Measurements from ENCODE around the gene ARNT2. TPM values are rescaled to one million over a fixed set of nuclear protein-coding genes. Genes with fewer than 3 reads are reported as not detected.

Gene ARNT2
- total RNA-seq, 1 experiment from 2014 or later, result not detected

- DNase-seq (ENCODE audit: low spot score), result peak; percentile 64
- in situ Hi-C loops (cut with HindIII; ENCODE audit: low sequenced_read_pairs), result no loop called here
These were observed 76.1 kb downstream of the ARNT2 start for GRCh38 chr15:80480171-80480811.

GRCh38 chr15:80480909-80481308 is 76.7 kb downstream of the ARNT2 start:
- DNase-seq (ENCODE audit: low spot score), result peak; percentile 68
- in situ Hi-C loops (cut with HindIII; ENCODE audit: low sequenced_read_pairs), result no loop called here

- DNase-seq (ENCODE audit: low spot score), result no peak
These were observed 78.5 kb downstream of the ARNT2 start for GRCh38 chr15:80482696-80483095.

GRCh38 chr15:80483725-80484161 is 79.6 kb downstream of the ARNT2 start:
- in situ Hi-C loops (cut with HindIII; ENCODE audit: low sequenced_read_pairs), result no loop called here
- DNase-seq (ENCODE audit: low spot score), result no peak

More at GRCh38 chr15:80482696-80483095, 78.5 kb downstream of the ARNT2 start:
- in situ Hi-C loops (cut with HindIII; ENCODE audit: low sequenced_read_pairs), result no loop called here

DNA sequence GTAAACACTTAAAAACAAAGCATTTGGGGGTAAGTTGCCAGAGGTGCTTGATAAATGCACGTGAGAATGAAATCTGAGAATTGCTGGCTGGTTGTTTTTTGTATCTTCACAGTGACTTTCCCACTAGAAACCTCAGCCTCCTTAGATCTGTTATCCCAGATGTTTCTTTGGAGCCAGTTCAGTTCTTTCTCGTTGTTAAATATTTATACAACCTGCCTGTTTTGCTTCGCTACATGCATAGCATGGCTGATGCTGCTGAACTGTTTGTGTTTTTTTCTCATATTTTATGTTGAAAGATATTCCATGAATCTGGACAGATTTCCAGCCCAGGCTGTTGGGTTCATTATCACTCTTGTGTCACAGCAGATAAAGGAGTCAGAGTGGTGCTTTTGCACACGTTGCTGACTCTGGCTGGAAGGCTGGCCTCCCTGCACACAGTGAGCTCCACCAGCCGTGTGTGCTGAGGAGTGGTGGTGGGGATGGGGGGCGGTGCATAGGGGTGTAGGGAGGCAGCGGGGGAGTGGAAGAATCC is 80.2 kb downstream of the ARNT2 start:
- no peak for DNase-seq (ENCODE audit: low spot score)
- in situ Hi-C loops (cut with HindIII; ENCODE audit: low sequenced_read_pairs), result no loop called here

- no peak for DNase-seq (ENCODE audit: low spot score)
- in situ Hi-C loops (cut with HindIII; ENCODE audit: low sequenced_read_pairs), result no loop called here
These were observed 81.4 kb downstream of the ARNT2 start for GRCh38 chr15:80485370-80486164.

- DNase-seq (ENCODE audit: low spot score), result no peak
- in situ Hi-C loops (cut with HindIII; ENCODE audit: low sequenced_read_pairs), result no loop called here
These were observed 83.7 kb downstream of the ARNT2 start for GRCh38 chr15:80487839-80488390.

GRCh38 chr15:80489030-80489594 is 84.9 kb downstream of the ARNT2 start:
- in situ Hi-C loops (cut with HindIII; ENCODE audit: low sequenced_read_pairs), result no loop called here
- DNase-seq (ENCODE audit: low spot score), result no peak

DNA sequence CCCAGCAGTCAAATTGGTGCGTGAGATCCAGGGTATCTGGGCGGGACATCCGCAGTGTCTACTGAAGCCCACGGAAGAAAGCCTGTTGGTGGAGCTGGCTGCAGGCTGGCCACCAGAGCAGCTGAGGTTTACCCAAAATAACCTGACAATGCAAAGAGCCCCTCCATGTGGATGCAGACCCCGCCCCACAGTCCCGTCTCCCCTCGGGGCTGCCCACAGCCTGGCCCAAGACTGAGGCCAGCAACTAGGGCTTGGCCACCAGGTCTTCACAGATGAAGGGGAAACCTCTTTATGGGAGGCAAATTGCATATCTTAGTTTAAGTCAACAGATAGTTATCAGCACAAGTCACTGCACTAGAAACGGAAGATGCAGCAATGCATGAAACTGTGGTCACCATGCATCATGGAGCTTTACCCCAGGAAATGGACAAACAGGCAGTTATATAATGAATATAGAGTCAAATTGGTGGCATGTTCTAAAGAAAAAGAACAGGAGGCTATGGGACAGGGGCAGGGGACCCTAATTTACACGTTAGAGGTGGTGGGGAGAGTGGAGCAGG is 86.3 kb downstream of the ARNT2 start:
- no peak for DNase-seq (ENCODE audit: low spot score)
- in situ Hi-C loops (cut with HindIII; ENCODE audit: low sequenced_read_pairs), result no loop called here

DNA sequence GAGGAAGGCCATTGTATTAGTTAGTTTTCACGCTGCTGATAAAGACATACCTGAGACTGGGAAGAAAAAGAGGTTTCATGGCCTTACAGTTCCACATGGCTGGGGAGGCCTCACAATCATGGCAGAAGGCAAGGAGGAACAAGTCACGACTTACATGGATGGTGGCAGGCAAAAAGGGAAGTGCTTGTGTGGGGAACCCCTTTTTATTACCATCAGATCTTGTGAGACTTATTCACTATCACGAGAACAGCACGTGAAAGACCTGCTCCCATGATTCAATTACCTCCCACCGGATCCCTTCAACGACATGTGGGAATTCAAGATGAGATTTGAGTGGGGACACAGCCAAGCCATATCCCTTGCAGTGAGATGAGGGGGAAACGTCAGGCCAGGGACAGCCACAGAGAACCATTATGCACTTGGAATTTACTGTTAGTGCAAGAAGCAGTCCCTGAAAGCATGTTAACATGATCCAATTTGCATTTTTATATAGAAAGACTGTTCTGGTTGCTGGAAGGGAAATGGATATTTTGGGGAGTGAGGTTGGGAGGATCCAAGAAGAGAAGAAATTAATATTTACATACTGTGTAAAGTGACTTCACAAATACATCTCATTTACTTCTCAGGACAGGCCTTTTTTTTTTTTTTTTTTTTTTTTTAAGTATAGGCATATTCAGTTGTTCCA is 87.1 kb downstream of the ARNT2 start:
- in situ Hi-C loops (cut with HindIII; ENCODE audit: low sequenced_read_pairs), result no loop called here

DNA sequence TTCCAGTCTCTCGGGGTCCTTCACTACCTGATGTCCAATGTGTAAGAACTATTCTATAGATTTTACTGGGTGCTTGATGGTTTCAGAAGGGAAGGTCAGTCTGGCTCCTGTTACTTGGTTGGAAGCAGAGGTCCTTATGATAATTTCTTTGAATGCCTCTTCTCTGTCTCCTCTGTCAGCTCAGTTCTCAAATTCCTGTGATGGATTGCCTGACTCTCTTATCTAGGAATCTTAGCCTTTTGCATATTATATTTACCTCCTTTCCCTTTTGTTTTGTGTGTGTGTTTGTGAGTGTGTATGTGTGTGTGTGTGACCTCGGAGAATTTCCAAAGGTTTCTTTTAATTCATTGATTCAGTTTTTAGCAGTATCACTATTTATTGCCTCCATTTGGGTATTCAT is 88.2 kb downstream of the ARNT2 start:
- DNase-seq (ENCODE audit: low spot score), result no peak
- in situ Hi-C loops (cut with HindIII; ENCODE audit: low sequenced_read_pairs), result no loop called here

More for the DNA sequence above, 87.1 kb downstream of the ARNT2 start:
- no peak for DNase-seq (ENCODE audit: low spot score)

GRCh38 chr15:80492874-80493273 is 88.7 kb downstream of the ARNT2 start:
- DNase-seq (ENCODE audit: low spot score), result no peak
- in situ Hi-C loops (cut with HindIII; ENCODE audit: low sequenced_read_pairs), result no loop called here

- in situ Hi-C loops (cut with HindIII; ENCODE audit: low sequenced_read_pairs), result no loop called here
- DNase-seq (ENCODE audit: low spot score), result no peak
These were observed 90.2 kb downstream of the ARNT2 start for GRCh38 chr15:80494351-80494751.

DNA sequence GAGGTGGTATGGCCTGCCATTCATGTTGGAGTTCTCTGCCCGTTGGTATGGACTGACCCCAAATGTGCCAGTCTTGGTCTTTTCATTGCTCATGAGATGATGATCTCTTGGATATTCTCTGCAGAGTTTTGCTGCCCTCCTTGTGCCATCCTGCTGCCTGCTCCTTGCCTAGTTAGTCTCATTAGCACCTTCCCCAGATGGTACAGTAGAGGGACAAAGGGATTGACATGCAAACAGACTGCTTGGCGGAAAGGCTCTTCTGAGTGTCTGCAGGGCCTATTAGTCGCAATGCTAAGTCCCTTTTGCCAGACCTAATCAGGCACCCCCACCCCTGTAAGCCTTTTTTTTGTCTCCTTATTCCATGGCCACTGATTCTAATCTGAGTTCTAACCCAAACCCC is 90.6 kb downstream of the ARNT2 start:
- in situ Hi-C loops (cut with HindIII; ENCODE audit: low sequenced_read_pairs), result no loop called here
- DNase-seq (ENCODE audit: low spot score), result no peak

DNA sequence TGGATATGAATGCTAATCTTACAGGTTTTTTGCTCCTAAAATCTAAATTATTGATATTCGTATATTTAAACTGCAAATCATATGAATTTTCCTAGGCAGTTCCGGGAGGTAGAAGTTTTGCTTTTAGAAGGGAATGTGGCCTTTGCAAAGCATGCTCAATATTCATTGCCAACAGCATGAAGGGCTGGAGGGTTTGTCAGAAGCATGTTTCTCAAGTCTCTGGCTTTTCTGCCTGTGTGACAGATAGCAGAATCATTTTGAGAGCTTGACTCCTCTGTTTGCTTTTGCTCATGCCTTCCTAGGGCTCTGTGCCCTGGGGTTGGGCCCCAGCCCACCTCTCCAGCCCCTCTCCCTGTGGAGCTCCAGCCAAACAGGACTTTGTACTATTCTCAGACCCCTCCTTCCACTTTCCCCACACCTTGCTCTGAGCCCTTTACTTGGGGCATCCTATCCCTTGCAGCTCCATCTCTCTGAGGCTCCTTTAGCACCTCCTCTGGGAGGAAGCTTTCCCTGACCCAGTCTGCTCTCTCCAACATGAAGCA is 91.3 kb downstream of the ARNT2 start:
- in situ Hi-C loops (cut with HindIII; ENCODE audit: low sequenced_read_pairs), result no loop called here
- DNase-seq (ENCODE audit: low spot score), result no peak

DNA sequence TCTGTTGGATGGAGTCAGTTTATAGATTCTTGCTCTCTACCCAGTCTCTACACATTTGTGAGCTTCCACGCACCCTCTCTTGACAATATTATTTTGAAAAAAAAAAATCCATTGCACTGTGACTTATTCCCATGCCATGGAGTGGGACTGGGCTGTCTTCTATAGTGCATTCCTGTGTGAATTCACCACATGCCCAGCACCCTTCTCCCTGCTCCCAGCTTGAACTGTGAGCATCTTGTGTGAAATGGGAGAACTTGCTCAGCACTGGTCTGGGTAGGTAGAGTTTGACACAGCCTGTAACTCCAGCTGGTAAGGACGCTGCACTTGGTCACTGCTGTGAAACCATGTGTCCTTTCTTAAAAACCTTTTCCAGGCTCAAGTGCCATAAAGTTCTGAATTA is 91.9 kb downstream of the ARNT2 start:
- in situ Hi-C loops (cut with HindIII; ENCODE audit: low sequenced_read_pairs), result no loop called here

GRCh38 chr15:80497221-80497620 is 93.0 kb downstream of the ARNT2 start:
- in situ Hi-C loops (cut with HindIII; ENCODE audit: low sequenced_read_pairs), result no loop called here
- DNase-seq (ENCODE audit: low spot score), result no peak

More for the DNA sequence above, 91.9 kb downstream of the ARNT2 start:
- DNase-seq (ENCODE audit: low spot score), result no peak

- DNase-seq (ENCODE audit: low spot score), result no peak
- in situ Hi-C loops (cut with HindIII; ENCODE audit: low sequenced_read_pairs), result no loop called here
These were observed 94.5 kb downstream of the ARNT2 start for GRCh38 chr15:80498652-80499051.

GRCh38 chr15:80500021-80500420 is 95.8 kb downstream of the ARNT2 start:
- DNase-seq (ENCODE audit: low spot score), result no peak

More at GRCh38 chr15:80500021-80500420, 95.8 kb downstream of the ARNT2 start:
- in situ Hi-C loops (cut with HindIII; ENCODE audit: low sequenced_read_pairs), result no loop called here
